ENCODE data around the gene GADL1.

Gene GADL1

GRCh38 chr3:30819067-30819798 is 75.2 kb downstream of the GADL1 start:
- no peak overlapping the region for H3K4me3 ChIP-seq (ENCODE audit: low read depth, low read length)

- no peak overlapping the region for H3K4me3 ChIP-seq (ENCODE audit: low read depth, low read length)
These were observed 80.7 kb downstream of the GADL1 start for GRCh38 chr3:30813734-30814133.

- H3K4me3 ChIP-seq (ENCODE audit: low read depth, low read length) = no peak overlapping the region
These were observed 83.2 kb downstream of the GADL1 start for GRCh38 chr3:30811151-30811795.

GRCh38 chr3:30810625-30811024 is 83.8 kb downstream of the GADL1 start:
- no peak overlapping the region for H3K4me3 ChIP-seq (ENCODE audit: low read depth, low read length)

- no peak overlapping the region for H3K4me3 ChIP-seq (ENCODE audit: low read depth, low read length)
These were observed 88.8 kb downstream of the GADL1 start for GRCh38 chr3:30805695-30806094.

- H3K4me3 ChIP-seq (ENCODE audit: low read depth, low read length) = no peak overlapping the region
These were observed 89.5 kb downstream of the GADL1 start for GRCh38 chr3:30804984-30805383.

- H3K4me3 ChIP-seq (ENCODE audit: low read depth, low read length) = no peak overlapping the region
These were observed 99.3 kb downstream of the GADL1 start for GRCh38 chr3:30795176-30795575.

GRCh38 chr3:30793740-30794139 is 100.7 kb downstream of the GADL1 start:
- H3K4me3 ChIP-seq (ENCODE audit: low read depth, low read length) = no peak overlapping the region

- no peak overlapping the region for H3K4me3 ChIP-seq (ENCODE audit: low read depth, low read length)
These were observed 104.3 kb downstream of the GADL1 start for GRCh38 chr3:30790150-30790549.

- no peak overlapping the region for H3K4me3 ChIP-seq (ENCODE audit: low read depth, low read length)
These were observed 108.1 kb downstream of the GADL1 start for GRCh38 chr3:30786365-30786764.

GRCh38 chr3:30779686-30780287 is 114.7 kb downstream of the GADL1 start:
- H3K4me3 ChIP-seq (ENCODE audit: low read depth, low read length) = no peak overlapping the region

- no peak overlapping the region for H3K4me3 ChIP-seq (ENCODE audit: low read depth, low read length)
These were observed 115.5 kb downstream of the GADL1 start for GRCh38 chr3:30778933-30779332.

GRCh38 chr3:30777426-30778113 is 116.9 kb downstream of the GADL1 start:
- H3K4me3 ChIP-seq (ENCODE audit: low read depth, low read length) = no peak overlapping the region

GRCh38 chr3:30776186-30776815 is 118.2 kb downstream of the GADL1 start:
- no peak overlapping the region for H3K4me3 ChIP-seq (ENCODE audit: low read depth, low read length)

GRCh38 chr3:30775040-30775439 is 119.4 kb downstream of the GADL1 start:
- no peak overlapping the region for H3K4me3 ChIP-seq (ENCODE audit: low read depth, low read length)

- H3K4me3 ChIP-seq (ENCODE audit: low read depth, low read length) = no peak overlapping the region
These were observed 120.4 kb downstream of the GADL1 start for GRCh38 chr3:30774062-30774461.

- no peak overlapping the region for H3K4me3 ChIP-seq (ENCODE audit: low read depth, low read length)
These were observed 124.1 kb downstream of the GADL1 start for GRCh38 chr3:30770387-30770786.

- H3K4me3 ChIP-seq (ENCODE audit: low read depth, low read length) = no peak overlapping the region
These were observed 125.5 kb downstream of the GADL1 start for GRCh38 chr3:30768703-30769550.

GRCh38 chr3:30768046-30768445 is 126.4 kb downstream of the GADL1 start:
- H3K4me3 ChIP-seq (ENCODE audit: low read depth, low read length) = no peak overlapping the region

GRCh38 chr3:30766522-30766921 is 127.9 kb downstream of the GADL1 start:
- no peak overlapping the region for H3K4me3 ChIP-seq (ENCODE audit: low read depth, low read length)

Measured in iPS-11a (cell line).